CD4-positive, alpha-beta T cell (primary cell): ENCODE measurements around the gene PVALB. TPM values are rescaled to one million over a fixed set of nuclear protein-coding genes. Genes with fewer than 3 reads are reported as not detected.

Experiments used
- ATAC-seq: fragments of 200-7000 bp; cut with Tn5 transposase; one replicate; pipeline ENCODE4 v1.10.0; 2022; ENCODE audit warnings: mild to moderate bottlenecking; ENCODE audit not compliant: poor library complexity
- CTCF ChIA-PET: fragments of 350-600 bp; sonication (Branson Sonifier 250); formaldehyde crosslinking; loops from one replicate; lab custom pipeline; 2021; ENCODE audit warnings: antibody characterized with exemption, inconsistent platforms; lab: Charles Lee
- POLR2A ChIA-PET: fragments of 350-600 bp; sonication (Branson Sonifier 250); formaldehyde crosslinking; loops from one replicate; lab custom pipeline; 2021; ENCODE audit warnings: antibody characterized with exemption, inconsistent platforms; lab: Charles Lee
- DNase-seq, 14 experiments: peaks; one replicate each; pipeline ENCODE4 v3.0.0-alpha.2; 2013 to 2020; ENCODE audit warnings: mixed read lengths in 2 of 14
- H3K27ac ChIP-seq, 2 donors: one replicate each; pipeline versions ENCODE4 v1.5.1 to v1.7.0; 2013; ENCODE audit warnings: low read length in 2 of 2, low read depth in 1 of 2, mild to moderate bottlenecking in 1 of 2
- H3K27me3 ChIP-seq, 2 experiments: 1 replicate in 1 of 2; 2 replicates in 1 of 2; pipeline versions ENCODE4 v1.6.1 to v1.7.0; 2013; ENCODE audit warnings: low read length in 2 of 2, control low read depth in 1 of 2, mild to moderate bottlenecking in 1 of 2, moderate library complexity in 1 of 2; ENCODE audit not compliant: insufficient read depth in 2 of 2, control insufficient read depth in 1 of 2
- H3K36me3 ChIP-seq: one replicate; pipeline ENCODE4 v1.6.1; 2013; ENCODE audit warnings: low read length, control low read depth; ENCODE audit not compliant: insufficient read depth
- H3K4me1 ChIP-seq: one replicate; pipeline ENCODE4 v1.6.1; 2013; ENCODE audit warnings: low read length, control low read depth; ENCODE audit not compliant: insufficient read depth
- H3K4me3 ChIP-seq: one replicate; pipeline ENCODE4 v1.5.1; 2013; ENCODE audit warnings: mild to moderate bottlenecking, low read length, moderate library complexity
- H3K9me3 ChIP-seq, 2 experiments: 1 replicate in 1 of 2; 2 replicates in 1 of 2; pipeline versions ENCODE4 v1.6.1 to v1.7.0; 2013; ENCODE audit warnings: low read length in 2 of 2, mild to moderate bottlenecking in 2 of 2, control low read depth in 1 of 2, moderate library complexity in 1 of 2; ENCODE audit not compliant: control insufficient read depth in 1 of 2, insufficient read depth in 1 of 2
- H3K27ac Mint-ChIP-seq: one replicate; pipeline ENCODE4 v1.8.0; 2020; ENCODE audit warnings: mixed read lengths
- H3K27me3 Mint-ChIP-seq: one replicate; pipeline ENCODE4 v1.8.0; 2021; ENCODE audit warnings: mixed read lengths
- H3K36me3 Mint-ChIP-seq: one replicate; pipeline ENCODE4 v1.8.0; 2021; ENCODE audit warnings: low read depth, mixed read lengths
- H3K4me1 Mint-ChIP-seq: one replicate; pipeline ENCODE4 v1.8.0; 2021; ENCODE audit warnings: low read depth, mixed read lengths
- H3K4me3 Mint-ChIP-seq: one replicate; pipeline ENCODE4 v1.8.0; 2020; ENCODE audit warnings: mild to moderate bottlenecking, mixed read lengths
- H3K9me3 Mint-ChIP-seq: one replicate; pipeline ENCODE4 v1.8.0; 2020; ENCODE audit warnings: mixed read lengths
- CTCF ChIP-seq: fragments of 200-600 bp; IDR thresholded peaks from one replicate; pipeline ENCODE4 v1.8.0; 2022; ENCODE audit warnings: antibody characterized with exemption, mild to moderate bottlenecking
- intact Hi-C, 2 experiments: fragments of 100-400 bp; cut with DNase I in 1 of 2; cut with micrococcal nuclease in 1 of 2; formaldehyde crosslinking; loops; one replicate each; pipeline versions ENCODE4 v1.15.1 to v1.9.0; 2023 to 2025; cut with DNase I, micrococcal nuclease
- total RNA-seq, 174 experiments: library from RNA in 2 of 174; stranded (reverse) in 2 of 174; gene quantifications; one replicate each; pipeline ENCODE4 v1.2.3 and lab custom pipeline; 2021 to 2026

The PVALB gene
- total RNA-seq, 2 experiments from 2014 or later: not detected

GRCh38 chr22:36767035-36767775, 49.6 kb downstream of the PVALB start:
- TF ChIP-seq CTCF: no peak
- ChIA-PET CTCF (no interaction called here), POLR2A (no interaction called here)
- Mint-ChIP-seq H3K27ac (no peak overlapping the region), H3K36me3 (peaks cover 35% of the 10 kb centered on the region), H3K4me1 (no peaks in the 10 kb centered on the region), H3K4me3 (no peak overlapping the region), H3K9me3 (no peaks in the 10 kb centered on the region), H3K27me3 (no peaks in the 10 kb centered on the region)
- Histone ChIP-seq H3K9me3 (no peaks in the 10 kb centered on the region), H3K4me3 (no peak overlapping the region), H3K4me1 (no peaks in the 10 kb centered on the region), H3K36me3 (peaks cover 12% of the 10 kb centered on the region), H3K27me3 (no peaks in the 10 kb centered on the region), H3K27ac (no peak overlapping the region)
- intact Hi-C loops: no loop called here
- ATAC-seq (no peak), DNase-seq (no peak)

- no peaks in the 10 kb centered on the region for H3K4me1 Mint-ChIP-seq
- intact Hi-C loops: no loop called here
- Histone ChIP-seq H3K27ac (no peak overlapping the region), H3K4me1 (no peaks in the 10 kb centered on the region), H3K36me3 (peaks cover 12% of the 10 kb centered on the region), H3K9me3 (no peaks in the 10 kb centered on the region), H3K4me3 (no peak overlapping the region), H3K27me3 (no peaks in the 10 kb centered on the region)
- no peak for TF ChIP-seq CTCF
- ChIA-PET CTCF (no interaction called here), POLR2A (no interaction called here)
- no peaks in the 10 kb centered on the region for H3K27me3 Mint-ChIP-seq
- H3K9me3 Mint-ChIP-seq: no peaks in the 10 kb centered on the region
- no peak for ATAC-seq
- no peak for DNase-seq
- H3K4me3 Mint-ChIP-seq: no peak overlapping the region
- H3K36me3 Mint-ChIP-seq: peaks cover 35% of the 10 kb centered on the region
- no peak overlapping the region for H3K27ac Mint-ChIP-seq
Observed at GRCh38 chr22:36765943-36766450, 50.8 kb downstream of the PVALB start.

- Mint-ChIP-seq H3K36me3 (peaks cover 35% of the 10 kb centered on the region), H3K9me3 (no peaks in the 10 kb centered on the region), H3K4me3 (no peak overlapping the region), H3K27me3 (no peaks in the 10 kb centered on the region), H3K27ac (no peak overlapping the region), H3K4me1 (no peaks in the 10 kb centered on the region)
- ChIA-PET CTCF (no interaction called here), POLR2A (interaction anchor here (1.0 kb wide), 1 partner anchor 11 kb away, joined by 3 read pairs; no protein-coding TSS in a partner anchor)
- H3K4me3 ChIP-seq: no peak overlapping the region
- H3K27ac ChIP-seq: no peak overlapping the region
- no peak for DNase-seq
- H3K27me3 ChIP-seq: no peaks in the 10 kb centered on the region
- intact Hi-C loops: no loop called here
- no peak for TF ChIP-seq CTCF
- no peak for ATAC-seq
- H3K9me3 ChIP-seq: no peaks in the 10 kb centered on the region
- H3K4me1 ChIP-seq: no peaks in the 10 kb centered on the region
- peaks cover 12% of the 10 kb centered on the region for H3K36me3 ChIP-seq
Observed at GRCh38 chr22:36765131-36765942, 51.5 kb downstream of the PVALB start.
